ENCODE data around the gene PDGFD.

The PDGFD gene

DNA sequence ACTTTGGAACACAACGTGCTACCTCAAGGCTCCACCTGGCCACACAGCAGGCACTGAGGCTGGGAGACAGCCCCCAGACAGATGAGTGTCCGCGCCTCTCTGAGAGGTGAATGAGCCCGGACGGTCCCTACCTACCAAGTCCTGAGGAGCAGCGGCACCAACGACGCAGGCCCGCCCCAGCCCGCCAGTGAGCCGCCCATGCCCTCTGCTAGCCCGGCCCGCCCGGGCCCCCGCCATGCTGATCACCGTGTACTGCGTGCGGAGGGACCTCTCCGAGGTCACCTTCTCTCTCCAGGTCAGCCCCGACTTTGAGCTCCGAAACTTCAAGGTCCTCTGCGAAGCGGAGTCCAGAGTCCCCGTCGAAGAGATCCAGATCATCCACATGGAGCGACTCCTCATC lies 127.4 kb downstream of the PDGFD start, which contains the start of gene DDI1:
TSS of gene DDI1 (plus strand) at position 53 of the 400 bp plus-strand sequence. CDS start at position 236, 183 bp downstream.
- Histone ChIP-seq H3K4me2 (no peak within 1 kb of the TSS), H3K27me3 (ENCODE audit: insufficient read depth, low read depth) (no peaks in the 10 kb centered on the region), H2AFZ (ENCODE audit: low read depth) (no peak within 1 kb of the TSS), H3K27ac (no peak within 1 kb of the TSS), H4K20me1 (ENCODE audit: insufficient read depth) (no peaks in the 10 kb centered on the region), H3K36me3 (ENCODE audit: insufficient read depth) (no peaks in the 10 kb centered on the region), H3K9ac (no peak within 1 kb of the TSS), H3K4me1 (ENCODE audit: low read depth, poor library complexity, severe bottlenecking) (no peaks in the 10 kb centered on the region), H3K4me3 (IDR thresholded peaks at IDR 0.05; ENCODE audit: insufficient read depth, low read depth, low read length) (no peak within 1 kb of the TSS), H3K79me2 (ENCODE audit: insufficient read depth, low read depth) (no peaks in the 10 kb centered on the region)
- TF ChIP-seq, protein P1, sequence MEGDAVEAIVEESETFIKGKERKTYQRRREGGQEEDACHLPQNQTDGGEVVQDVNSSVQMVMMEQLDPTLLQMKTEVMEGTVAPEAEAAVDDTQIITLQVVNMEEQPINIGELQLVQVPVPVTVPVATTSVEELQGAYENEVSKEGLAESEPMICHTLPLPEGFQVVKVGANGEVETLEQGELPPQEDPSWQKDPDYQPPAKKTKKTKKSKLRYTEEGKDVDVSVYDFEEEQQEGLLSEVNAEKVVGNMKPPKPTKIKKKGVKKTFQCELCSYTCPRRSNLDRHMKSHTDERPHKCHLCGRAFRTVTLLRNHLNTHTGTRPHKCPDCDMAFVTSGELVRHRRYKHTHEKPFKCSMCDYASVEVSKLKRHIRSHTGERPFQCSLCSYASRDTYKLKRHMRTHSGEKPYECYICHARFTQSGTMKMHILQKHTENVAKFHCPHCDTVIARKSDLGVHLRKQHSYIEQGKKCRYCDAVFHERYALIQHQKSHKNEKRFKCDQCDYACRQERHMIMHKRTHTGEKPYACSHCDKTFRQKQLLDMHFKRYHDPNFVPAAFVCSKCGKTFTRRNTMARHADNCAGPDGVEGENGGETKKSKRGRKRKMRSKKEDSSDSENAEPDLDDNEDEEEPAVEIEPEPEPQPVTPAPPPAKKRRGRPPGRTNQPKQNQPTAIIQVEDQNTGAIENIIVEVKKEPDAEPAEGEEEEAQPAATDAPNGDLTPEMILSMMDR (conservative IDR thresholded peaks at IDR 0.05; ENCODE audit: low read depth, low read length), result no peak

DNA sequence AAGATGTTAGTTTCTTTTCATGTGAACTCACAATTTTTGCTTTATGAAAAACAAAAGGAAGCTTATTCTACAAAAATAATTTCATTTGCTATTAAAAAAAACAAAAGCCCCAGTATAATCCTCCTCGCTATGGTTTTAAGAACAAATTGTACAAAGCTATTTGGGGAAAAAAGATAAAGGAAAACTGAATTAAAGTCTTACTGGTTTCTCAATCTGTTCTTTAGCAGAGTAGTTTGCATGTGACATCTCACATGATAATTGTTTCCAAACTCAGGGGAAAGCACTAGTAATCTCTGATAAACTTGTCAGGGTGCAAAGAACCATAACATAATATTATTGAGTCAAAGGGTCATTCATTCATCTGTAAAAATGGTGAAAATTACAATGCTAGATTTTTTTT lies 130.4 kb downstream of the PDGFD start:
- no peaks in the 10 kb centered on the region for H4K20me1 ChIP-seq (ENCODE audit: insufficient read depth)
- no peaks in the 10 kb centered on the region for H3K79me2 ChIP-seq (ENCODE audit: insufficient read depth, low read depth)
- TF ChIP-seq, protein P1 (conservative IDR thresholded peaks at IDR 0.05; ENCODE audit: low read depth, low read length), result no peak
- no peak overlapping the region for H2AFZ ChIP-seq (ENCODE audit: low read depth)
- H3K27me3 ChIP-seq (ENCODE audit: insufficient read depth, low read depth), result no peaks in the 10 kb centered on the region
- H3K4me3 ChIP-seq (IDR thresholded peaks at IDR 0.05; ENCODE audit: insufficient read depth, low read depth, low read length), result no peak overlapping the region
- no peak overlapping the region for H3K4me2 ChIP-seq
- no peaks in the 10 kb centered on the region for H3K4me1 ChIP-seq (ENCODE audit: low read depth, poor library complexity, severe bottlenecking)
- no peak overlapping the region for H3K27ac ChIP-seq
- H3K36me3 ChIP-seq (ENCODE audit: insufficient read depth), result no peaks in the 10 kb centered on the region
- no peak overlapping the region for H3K9ac ChIP-seq

DNA sequence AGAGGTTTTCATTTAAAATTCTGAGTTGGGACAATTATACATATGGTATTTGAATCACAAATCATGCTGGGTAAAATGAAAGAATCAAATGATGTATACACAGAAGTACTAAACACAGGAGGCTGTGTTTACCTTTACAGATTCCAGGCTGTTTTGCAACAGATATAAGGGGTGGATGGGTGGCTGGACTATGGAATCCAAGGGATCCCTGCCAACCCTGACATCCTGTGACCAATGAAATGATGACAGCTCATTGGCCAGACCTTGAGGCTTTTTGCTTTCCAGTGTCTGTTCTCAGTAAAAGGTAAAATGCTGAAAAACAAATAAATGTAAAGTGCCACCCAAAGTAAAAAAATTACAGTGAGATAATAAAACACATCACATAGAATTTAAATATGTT lies 130.8 kb downstream of the PDGFD start:
- Histone ChIP-seq H3K36me3 (ENCODE audit: insufficient read depth) (no peaks in the 10 kb centered on the region), H3K4me2 (no peak overlapping the region), H3K4me1 (ENCODE audit: low read depth, poor library complexity, severe bottlenecking) (no peaks in the 10 kb centered on the region), H3K79me2 (ENCODE audit: insufficient read depth, low read depth) (no peaks in the 10 kb centered on the region), H2AFZ (ENCODE audit: low read depth) (no peak overlapping the region), H3K27me3 (ENCODE audit: insufficient read depth, low read depth) (no peaks in the 10 kb centered on the region), H3K27ac (no peak overlapping the region), H3K9ac (no peak overlapping the region), H3K4me3 (IDR thresholded peaks at IDR 0.05; ENCODE audit: insufficient read depth, low read depth, low read length) (no peak overlapping the region), H4K20me1 (ENCODE audit: insufficient read depth) (no peaks in the 10 kb centered on the region)
- TF ChIP-seq, protein P1 (conservative IDR thresholded peaks at IDR 0.05; ENCODE audit: low read depth, low read length), result no peak

DNA sequence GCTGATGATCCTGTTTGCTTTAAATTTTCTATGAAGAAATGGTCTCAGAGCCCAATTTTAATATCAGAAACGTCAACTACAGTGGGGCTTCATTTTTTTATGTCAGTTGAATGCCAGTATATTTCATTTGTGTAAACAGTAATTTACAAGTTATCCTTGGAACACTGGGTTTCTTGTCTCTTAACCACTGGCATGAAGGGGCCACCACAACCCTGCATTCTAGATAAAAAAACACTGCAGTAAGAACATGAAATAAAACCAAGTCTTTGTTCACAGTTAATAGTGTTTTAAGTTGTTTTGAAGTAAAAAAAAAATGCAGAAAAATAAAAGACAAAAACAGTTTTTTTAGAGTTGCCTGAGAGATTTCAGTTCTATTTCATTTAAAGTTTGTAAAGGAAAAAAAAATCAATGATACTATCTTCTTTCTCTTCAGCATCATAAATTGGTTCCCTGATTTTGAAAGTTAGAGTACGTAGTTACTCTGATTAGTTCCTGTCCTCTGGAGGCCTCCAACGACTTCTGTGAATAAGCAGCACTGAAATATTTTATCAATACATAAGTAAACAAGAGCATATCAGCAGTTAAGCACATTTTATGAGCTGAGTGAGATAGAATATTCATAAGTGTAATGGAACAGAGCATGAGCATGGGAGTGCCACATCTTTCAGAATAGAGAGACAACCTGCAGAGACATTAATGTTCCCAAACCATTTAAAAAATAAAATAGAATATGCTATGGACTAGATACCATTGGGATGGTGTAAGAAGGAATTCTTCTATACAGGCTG lies 135.3 kb downstream of the PDGFD start:
- H3K4me3 ChIP-seq (IDR thresholded peaks at IDR 0.05; ENCODE audit: insufficient read depth, low read depth, low read length), result no peak overlapping the region
- H3K27me3 ChIP-seq (ENCODE audit: insufficient read depth, low read depth), result no peaks in the 10 kb centered on the region
- H3K4me1 ChIP-seq (ENCODE audit: low read depth, poor library complexity, severe bottlenecking), result no peaks in the 10 kb centered on the region
- H3K36me3 ChIP-seq (ENCODE audit: insufficient read depth), result no peaks in the 10 kb centered on the region
- no peak overlapping the region for H3K27ac ChIP-seq
- no peak overlapping the region for H3K9ac ChIP-seq
- TF ChIP-seq, protein P1 (conservative IDR thresholded peaks at IDR 0.05; ENCODE audit: low read depth, low read length), result no peak
- no peak overlapping the region for H2AFZ ChIP-seq (ENCODE audit: low read depth)
- no peak overlapping the region for H3K4me2 ChIP-seq
- no peaks in the 10 kb centered on the region for H3K79me2 ChIP-seq (ENCODE audit: insufficient read depth, low read depth)
- no peaks in the 10 kb centered on the region for H4K20me1 ChIP-seq (ENCODE audit: insufficient read depth)
